HG03442 (cell line): ENCODE measurements around the gene DYNLT5.
A peak's percentile ranks its signal among the peaks of the same experiment; 100 is the strongest.
"Not testable (repeated sequence)": the region's sequence is repeated elsewhere in the genome, so short reads cannot be mapped to it uniquely, and the experiment has no call there.

ENCODE experiments used
- ATAC-seq: cut with Tn5 transposase; IDR thresholded peaks from one replicate; pipeline ENCODE4 v1.9.1; 2021; ENCODE audit warnings: mild to moderate bottlenecking, moderate library complexity; ENCODE audit not compliant: unreplicated experiment

The DYNLT5 gene

GRCh38 chr1:66785800-66786199, 33.5 kb downstream of the DYNLT5 start:
- ATAC-seq: not testable (repeated sequence)

- no peak for ATAC-seq
Measured at GRCh38 chr1:66787641-66788040, 35.4 kb downstream of the DYNLT5 start.

GRCh38 chr1:66788231-66788939, 36.1 kb downstream of the DYNLT5 start:
- ATAC-seq: peak; percentile 94

- ATAC-seq: no peak
Measured at GRCh38 chr1:66791621-66792610, 39.7 kb downstream of the DYNLT5 start.

- ATAC-seq: not testable (repeated sequence)
Measured at GRCh38 chr1:66795839-66796238, 43.6 kb downstream of the DYNLT5 start.

GRCh38 chr1:66809245-66809644, 57.0 kb downstream of the DYNLT5 start:
- ATAC-seq: no peak

- no peak for ATAC-seq
Measured at GRCh38 chr1:66809736-66810326, 57.6 kb downstream of the DYNLT5 start.

- ATAC-seq: no peak
Measured at GRCh38 chr1:66824771-66825170, 72.5 kb downstream of the DYNLT5 start.
